Lung (tissue), 12 donors: ENCODE results near the gene TADA2A. TPM values are rescaled to one million over a fixed set of nuclear protein-coding genes. Genes with fewer than 3 reads are reported as not detected.

Experiments used
- ATAC-seq: fragments of 200-7000 bp; cut with Tn5 transposase; one replicate; pipeline ENCODE4 v1.9.1; 2020; ENCODE audit warnings: moderate number of reproducible peaks; ENCODE audit not compliant: insufficient read depth, low FRiP score
- DNase-seq, 3 donors: peaks; one replicate each; pipeline ENCODE4 v3.0.0-alpha.2; 2013 to 2017
- H3K27ac ChIP-seq, 2 donors: one replicate each; pipeline ENCODE4 v1.5.1; 2013; ENCODE audit warnings: mild to moderate bottlenecking in 2 of 2, moderate library complexity in 2 of 2, control low read depth in 1 of 2, inconsistent platforms in 1 of 2, low read depth in 1 of 2, low read length in 1 of 2
- H3K27me3 ChIP-seq, 3 donors: one replicate each; pipeline ENCODE4 v1.5.1; 2013; ENCODE audit warnings: low read length in 2 of 3; ENCODE audit not compliant: control insufficient read depth in 3 of 3, insufficient read depth in 3 of 3
- H3K36me3 ChIP-seq, 4 donors: one replicate each; pipeline ENCODE4 v1.5.1; 2013; ENCODE audit warnings: low read length in 4 of 4, mild to moderate bottlenecking in 1 of 4, moderate library complexity in 1 of 4; ENCODE audit not compliant: control insufficient read depth in 4 of 4, insufficient read depth in 4 of 4
- H3K4me1 ChIP-seq, 5 donors: one replicate each; pipeline ENCODE4 v1.5.1; 2013; ENCODE audit warnings: low read length in 5 of 5, mild to moderate bottlenecking in 2 of 5, moderate library complexity in 1 of 5; ENCODE audit not compliant: control insufficient read depth in 5 of 5, insufficient read depth in 5 of 5
- H3K4me3 ChIP-seq: one replicate; pipeline ENCODE4 v1.5.1; 2013; ENCODE audit warnings: mild to moderate bottlenecking, control low read depth, moderate library complexity
- H3K9ac ChIP-seq, 2 donors: one replicate each; pipeline ENCODE4 v1.5.1; 2013; ENCODE audit warnings: low read length in 2 of 2, control low read depth in 1 of 2; ENCODE audit not compliant: insufficient read depth in 1 of 2
- H3K9me3 ChIP-seq, 4 donors: one replicate each; pipeline ENCODE4 v1.5.1; 2013; ENCODE audit warnings: low read length in 3 of 4, mild to moderate bottlenecking in 1 of 4, moderate library complexity in 1 of 4; ENCODE audit not compliant: control insufficient read depth in 4 of 4, insufficient read depth in 3 of 4
- WGBS, 2 donors: extraction: QIAGEN DNeasy Blood & Tissue Kit; methylation state at CpG; one replicate each; pipeline ENCODE4 v1.1.7; 2013; 5-methylcytosine and 5-hydroxymethylcytosine counted together
- polyA plus RNA-seq, 2 donors: library from polyadenylated mRNA; stranded (reverse); fragments of 200-250 nt; gene quantifications; one replicate each; pipeline ENCODE4 v1.2.1, GENCODE V29; 2013
- total RNA-seq, 2 donors: library from RNA; depleted of rRNA in 1 of 2; stranded (reverse); fragments of >200 nt in 1 of 2; gene quantifications; one replicate each; pipeline ENCODE4 v1.2.1, GENCODE V29; 2014 to 2021
- TF ChIP-seq, protein P1 (sequence below): IDR thresholded peaks from 2 replicates; pipeline ENCODE4 v1.5.1; 2012; ENCODE audit warnings: mild to moderate bottlenecking; ENCODE audit errors: control extremely low read depth, extremely low read depth
- donor health status: control.
- donor health status: control.
- donor health status: Bipolar disorder and iron deficiency.
- donor health status: healthy.
- donor health status: DM: yes; HTN: yes; CAD: no.

Gene TADA2A
- total and polyA plus RNA-seq, 4 donors: 7.4 to 28.6 (median 16.9) TPM

- ATAC-seq: no peak
- 93 to 95% methylated on average over 5 of the region's 5 CpGs for WGBS, 2 donors
- H3K9ac ChIP-seq: no peak overlapping the region
Measured at GRCh38 chr17:37521821-37522220, 115.1 kb downstream of the TADA2A start.

DNA sequence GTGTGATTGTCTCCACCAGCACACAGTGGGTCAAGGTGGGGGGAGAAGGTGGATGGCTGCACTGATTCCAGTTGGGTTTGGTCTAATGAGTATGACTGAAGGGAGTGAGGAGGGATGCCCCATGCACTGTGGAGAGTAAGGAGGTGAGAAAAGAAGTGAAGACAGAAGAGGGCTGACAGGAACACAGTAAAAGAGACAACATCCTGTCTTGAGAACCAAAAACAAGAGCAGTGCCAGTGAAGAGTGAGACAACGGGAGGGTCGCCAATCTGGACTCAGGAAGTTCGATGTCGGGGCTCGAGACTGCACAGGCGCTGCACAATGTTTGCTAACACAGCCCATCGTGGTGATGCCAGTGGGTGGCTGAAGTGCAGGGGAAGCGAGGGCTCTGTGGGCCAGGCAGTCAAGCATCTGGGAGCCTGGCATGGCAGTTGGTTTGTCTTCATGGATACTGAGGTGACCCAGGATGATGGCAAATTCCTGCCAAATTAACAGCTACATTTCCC lies 117.1 kb downstream of the TADA2A start:
- TF ChIP-seq, protein P1, sequence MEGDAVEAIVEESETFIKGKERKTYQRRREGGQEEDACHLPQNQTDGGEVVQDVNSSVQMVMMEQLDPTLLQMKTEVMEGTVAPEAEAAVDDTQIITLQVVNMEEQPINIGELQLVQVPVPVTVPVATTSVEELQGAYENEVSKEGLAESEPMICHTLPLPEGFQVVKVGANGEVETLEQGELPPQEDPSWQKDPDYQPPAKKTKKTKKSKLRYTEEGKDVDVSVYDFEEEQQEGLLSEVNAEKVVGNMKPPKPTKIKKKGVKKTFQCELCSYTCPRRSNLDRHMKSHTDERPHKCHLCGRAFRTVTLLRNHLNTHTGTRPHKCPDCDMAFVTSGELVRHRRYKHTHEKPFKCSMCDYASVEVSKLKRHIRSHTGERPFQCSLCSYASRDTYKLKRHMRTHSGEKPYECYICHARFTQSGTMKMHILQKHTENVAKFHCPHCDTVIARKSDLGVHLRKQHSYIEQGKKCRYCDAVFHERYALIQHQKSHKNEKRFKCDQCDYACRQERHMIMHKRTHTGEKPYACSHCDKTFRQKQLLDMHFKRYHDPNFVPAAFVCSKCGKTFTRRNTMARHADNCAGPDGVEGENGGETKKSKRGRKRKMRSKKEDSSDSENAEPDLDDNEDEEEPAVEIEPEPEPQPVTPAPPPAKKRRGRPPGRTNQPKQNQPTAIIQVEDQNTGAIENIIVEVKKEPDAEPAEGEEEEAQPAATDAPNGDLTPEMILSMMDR: no peak
- H3K4me3 ChIP-seq: no peak overlapping the region
- no peaks in the 10 kb centered on the region for H3K9me3 ChIP-seq
- no peaks in the 10 kb centered on the region for H3K4me1 ChIP-seq
- 77 to 85% methylated on average over 8 of the region's 8 CpGs for WGBS, 2 donors
- H3K27ac ChIP-seq: no peak overlapping the region
- DNase-seq (no peak), ATAC-seq (no peak)
- no peak overlapping the region for H3K9ac ChIP-seq
- H3K27me3 ChIP-seq: no peaks in the 10 kb centered on the region
- peaks cover 2 to 32% (median 28%) of the 10 kb centered on the region in 4 donors for H3K36me3 ChIP-seq

More at GRCh38 chr17:37521821-37522220, 115.1 kb downstream of the TADA2A start:
- H3K4me1 ChIP-seq: no peaks in the 10 kb centered on the region
- H3K27ac ChIP-seq: no peak overlapping the region
- no peak overlapping the region for H3K4me3 ChIP-seq
- DNase-seq: no peak
- H3K36me3 ChIP-seq: peaks cover 4 to 44% (median 38%) of the 10 kb centered on the region in 4 donors
- no peaks in the 10 kb centered on the region for H3K9me3 ChIP-seq
- no peaks in the 10 kb centered on the region for H3K27me3 ChIP-seq
- TF ChIP-seq, protein P1: no peak

- H3K36me3 ChIP-seq: peaks cover 18 to 32% (median 23%) of the 10 kb centered on the region in 4 donors
- H3K27ac ChIP-seq: no peak overlapping the region
- no peak overlapping the region for H3K4me3 ChIP-seq
- TF ChIP-seq, protein P1: peak; percentile 17
- H3K9me3 ChIP-seq: no peaks in the 10 kb centered on the region
- 78 to 83% methylated on average over 5 of the region's 5 CpGs for WGBS, 2 donors
- no peak for ATAC-seq
- peak; percentile 20 to 62 (median 57) for DNase-seq
- H3K9ac ChIP-seq: no peak overlapping the region
- no peaks in the 10 kb centered on the region for H3K27me3 ChIP-seq
- H3K4me1 ChIP-seq: no peaks in the 10 kb centered on the region
Measured at GRCh38 chr17:37527249-37527851, 120.7 kb downstream of the TADA2A start.

Other genes with a start within 250 kb of the TADA2A start
- not detected for gene C17orf78, start 30.9 kb upstream of the TADA2A start, total RNA-seq
- not detected for gene C17orf78, start 30.9 kb upstream of the TADA2A start, polyA plus RNA-seq
- gene ACACA, start 50 bp upstream of the TADA2A start, total RNA-seq: 100 to 1,000 TPM in 1 of 2 donors, 10 to 100 TPM in 1; 84.6 to 111 TPM
- gene ACACA, start 50 bp upstream of the TADA2A start, polyA plus RNA-seq: 10 to 100 TPM; 26.0 to 26.6 TPM
- gene DUSP14, start 83.0 kb downstream of the TADA2A start, total RNA-seq: 10 to 100 TPM in 1 of 2 donors, 1 to 10 TPM in 1; 7.4 to 15.7 TPM
- gene DUSP14, start 83.0 kb downstream of the TADA2A start, polyA plus RNA-seq: 10 to 100 TPM in 1 of 2 donors, 1 to 10 TPM in 1; 9.4 to 11.3 TPM
- 10 to 100 TPM; 33.7 to 67.4 TPM for gene SYNRG, start 202.5 kb downstream of the TADA2A start, total RNA-seq
- 10 to 100 TPM in 1 of 2 donors, 1 to 10 TPM in 1; 5.9 to 11.0 TPM for gene SYNRG, start 202.5 kb downstream of the TADA2A start, polyA plus RNA-seq
- 10 to 100 TPM; 18.3 to 28.9 TPM for gene DDX52, start 236.6 kb downstream of the TADA2A start, total RNA-seq
- gene DDX52, start 236.6 kb downstream of the TADA2A start, polyA plus RNA-seq: 10 to 100 TPM in 1 of 2 donors, 1 to 10 TPM in 1; 8.8 to 10.0 TPM